Measurements from ENCODE around the gene IFI27.

The IFI27 gene

GRCh38 chr14:94102768-94103482 lies 7.6 kb upstream of the IFI27 start:
- no peak for DNase-seq (ENCODE audit: low read depth in 2 of 2)

DNA sequence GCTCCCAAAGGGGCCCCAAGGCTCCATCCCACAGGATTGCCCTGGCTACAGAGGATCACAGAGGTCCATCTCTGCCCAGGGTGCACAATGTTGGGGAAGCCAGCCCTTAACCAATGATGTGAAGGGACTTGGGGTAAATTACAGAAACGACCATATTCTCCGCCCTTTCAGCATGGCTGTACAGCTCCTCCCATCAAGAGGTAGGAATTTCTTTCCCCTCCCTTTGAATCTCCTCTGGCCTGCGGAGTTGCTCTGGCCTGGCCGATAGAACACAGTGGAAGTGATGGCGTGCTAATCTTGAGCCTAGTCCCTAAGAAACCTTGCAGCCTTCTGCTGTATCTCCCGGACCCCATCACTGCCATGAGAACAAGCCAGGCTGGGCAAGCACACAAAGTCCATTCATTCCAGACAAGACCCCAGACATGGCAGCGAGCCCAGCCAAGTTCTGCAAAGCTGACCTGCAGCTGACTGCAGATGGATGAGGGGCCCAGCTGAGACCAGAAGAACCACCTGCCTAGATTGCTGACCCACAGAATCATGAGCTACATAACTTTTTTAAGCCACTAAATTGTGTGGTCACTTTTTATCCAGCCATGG lies 6.9 kb upstream of the IFI27 start:
- no peak for DNase-seq (ENCODE audit: low read depth in 2 of 2)

DNA sequence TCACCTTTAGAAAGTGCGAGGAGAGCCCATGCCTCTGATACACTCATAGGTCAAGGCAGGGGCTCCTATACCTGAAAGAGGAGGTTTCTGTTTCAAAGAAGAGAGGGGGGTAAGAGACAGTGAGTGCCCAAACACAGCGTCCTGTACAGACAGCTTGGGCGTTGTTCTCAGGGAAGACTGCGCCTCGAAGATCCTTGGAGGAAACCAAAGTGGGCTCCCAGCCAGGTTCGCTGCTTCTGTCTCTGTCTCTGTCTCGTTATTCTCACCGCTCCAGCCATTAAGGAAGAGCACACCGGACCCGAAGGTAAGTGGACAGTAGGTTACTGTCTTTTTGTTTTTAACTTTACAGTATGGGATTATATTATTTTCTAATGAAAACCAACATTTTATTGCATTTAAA lies 5.8 kb upstream of the IFI27 start:
- DNase-seq (ENCODE audit: low read depth in 2 of 2), result no peak

DNA sequence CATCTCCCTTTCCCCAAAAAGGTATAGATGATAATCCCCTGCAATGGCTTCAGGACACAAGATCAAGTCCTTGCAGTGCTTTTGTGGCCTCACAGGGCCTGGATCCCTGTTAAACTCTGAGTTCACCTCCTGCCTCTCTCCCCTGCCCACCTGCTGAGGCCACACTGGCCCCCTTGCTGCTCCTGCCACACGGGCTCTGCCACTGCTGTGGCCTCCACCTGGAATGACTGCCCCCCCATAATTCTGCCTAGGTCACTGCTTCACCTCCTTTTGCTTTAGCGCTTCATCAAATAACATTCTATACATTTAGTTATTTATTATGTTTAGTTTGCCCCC lies 653 bp upstream of the IFI27 start:
- DNase-seq (ENCODE audit: low read depth in 2 of 2), result no peak

DNA sequence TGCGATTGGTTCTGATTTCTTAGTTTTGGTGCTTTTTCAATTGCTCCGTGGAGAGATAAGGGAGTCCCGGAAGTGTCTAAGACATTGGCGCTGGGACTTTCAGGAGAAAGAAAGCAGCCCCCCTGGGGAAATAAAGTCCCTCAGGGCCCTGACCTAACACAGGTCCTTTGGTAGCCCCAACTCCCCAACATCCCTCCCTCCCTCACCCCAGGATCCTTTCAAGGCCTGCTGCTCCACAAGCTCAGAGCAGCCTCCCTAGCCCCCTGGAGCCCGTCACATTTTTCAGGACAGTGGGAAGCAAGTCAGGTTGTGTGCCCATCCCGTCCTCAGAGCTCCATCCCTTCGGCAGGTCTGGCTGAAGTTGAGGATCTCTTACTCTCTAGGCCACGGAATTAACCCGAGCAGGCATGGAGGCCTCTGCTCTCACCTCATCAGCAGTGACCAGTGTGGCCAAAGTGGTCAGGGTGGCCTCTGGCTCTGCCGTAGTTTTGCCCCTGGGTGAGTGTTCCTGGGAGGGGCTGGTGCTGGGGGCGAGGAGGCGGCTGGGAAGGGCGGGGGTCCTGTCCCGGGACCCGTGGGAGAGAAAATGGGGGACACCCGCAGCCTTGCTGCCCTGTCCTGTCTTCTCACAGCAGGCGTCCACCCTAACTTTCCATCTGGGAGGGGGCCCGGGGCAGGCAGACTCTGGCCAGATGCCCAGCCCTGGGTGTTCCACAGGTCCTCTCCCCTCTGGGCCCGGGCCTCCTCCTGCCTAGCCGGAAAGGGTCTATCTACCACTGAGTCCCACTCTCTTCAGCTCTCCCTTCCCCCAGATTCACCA lies 950 bp downstream of the IFI27 start:
- no peak for DNase-seq (ENCODE audit: low read depth in 2 of 2)

DNA sequence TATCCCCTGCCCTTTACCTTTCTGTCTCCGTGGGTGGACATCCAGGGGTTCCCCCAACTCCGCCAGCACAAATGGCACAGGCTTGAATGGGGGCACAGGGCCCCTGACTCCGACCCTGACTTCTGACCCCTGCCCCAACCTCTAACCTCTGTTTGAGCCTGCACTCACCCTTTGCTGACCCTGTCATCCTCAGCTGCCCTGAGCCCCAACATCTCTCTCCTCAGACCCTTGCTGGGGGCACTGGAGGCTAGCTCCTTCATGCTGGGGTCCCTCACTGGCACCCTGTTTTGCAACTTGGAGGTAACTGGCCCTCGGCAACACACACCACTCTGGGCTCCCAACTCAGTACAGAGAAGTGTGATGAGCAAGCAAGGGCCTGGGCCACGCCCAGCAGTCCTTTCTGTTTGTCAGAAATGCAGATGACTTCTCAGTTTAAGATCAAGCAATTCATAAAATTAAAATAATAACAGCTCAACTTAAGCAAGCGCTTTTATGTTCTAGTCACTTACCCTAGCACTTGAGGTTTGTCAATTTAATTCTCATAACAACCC lies 2.1 kb downstream of the IFI27 start:
- DNase-seq (ENCODE audit: low read depth in 2 of 2), result no peak

- DNase-seq (ENCODE audit: low read depth in 2 of 2), result no peak
Observed at GRCh38 chr14:94113073-94113472, 2.5 kb downstream of the IFI27 start.

DNA sequence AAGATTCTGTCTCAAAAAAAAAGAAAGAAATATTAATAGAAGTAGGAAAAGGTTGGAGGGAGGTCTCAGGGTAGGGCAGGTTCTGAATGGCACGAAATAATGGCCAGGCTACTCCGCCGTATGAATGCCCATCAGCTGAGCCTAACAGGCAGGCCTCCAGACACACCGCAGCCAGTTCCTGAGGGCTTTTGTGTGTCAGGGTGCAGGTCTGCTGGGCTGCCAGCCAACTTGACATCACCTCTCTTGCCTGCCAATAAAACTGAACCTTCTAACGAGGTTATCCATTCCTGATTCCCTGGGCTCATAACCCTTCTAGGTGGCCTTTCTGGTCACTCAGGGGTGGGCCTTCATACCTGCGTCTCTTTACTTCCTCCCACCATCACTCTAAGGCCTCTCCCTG lies 3.0 kb downstream of the IFI27 start:
- no peak for DNase-seq (ENCODE audit: low read depth in 2 of 2)

DNA sequence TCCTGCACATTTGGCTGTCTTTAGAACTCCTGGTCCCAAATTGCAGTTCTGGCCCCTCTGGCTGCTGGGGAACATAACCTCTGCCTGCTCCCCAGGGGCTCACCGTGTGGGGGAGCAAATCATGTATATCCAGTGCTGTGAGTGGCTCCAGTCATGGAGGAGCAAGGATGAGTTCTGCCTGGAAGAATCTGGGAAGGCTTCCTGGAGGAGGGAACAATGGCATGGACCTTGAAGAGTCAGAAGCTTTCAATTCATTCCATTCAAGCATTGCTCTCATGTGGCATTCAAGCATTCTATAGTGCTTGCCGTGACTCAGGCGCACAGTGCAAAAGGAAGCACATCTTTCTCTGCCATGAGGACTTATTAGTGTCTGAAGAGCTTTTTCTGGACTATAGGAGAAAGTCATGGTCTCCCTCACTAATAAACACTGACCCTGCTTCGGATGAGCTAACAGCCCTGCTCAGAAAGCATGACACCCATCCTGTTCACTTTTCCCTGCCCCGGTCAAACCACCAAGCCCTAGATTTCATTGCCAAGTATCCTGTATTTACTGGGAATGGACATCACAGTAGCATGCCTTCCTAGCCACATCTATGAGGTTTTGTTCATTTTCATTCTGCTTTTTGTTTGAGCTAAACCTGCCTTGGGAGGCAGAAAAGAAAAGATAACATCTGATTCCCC lies 3.5 kb downstream of the IFI27 start:
- no peak for DNase-seq (ENCODE audit: low read depth in 2 of 2)

- DNase-seq (ENCODE audit: low read depth in 2 of 2), result no peak
Observed at GRCh38 chr14:94114589-94115057, 4.1 kb downstream of the IFI27 start.

DNA sequence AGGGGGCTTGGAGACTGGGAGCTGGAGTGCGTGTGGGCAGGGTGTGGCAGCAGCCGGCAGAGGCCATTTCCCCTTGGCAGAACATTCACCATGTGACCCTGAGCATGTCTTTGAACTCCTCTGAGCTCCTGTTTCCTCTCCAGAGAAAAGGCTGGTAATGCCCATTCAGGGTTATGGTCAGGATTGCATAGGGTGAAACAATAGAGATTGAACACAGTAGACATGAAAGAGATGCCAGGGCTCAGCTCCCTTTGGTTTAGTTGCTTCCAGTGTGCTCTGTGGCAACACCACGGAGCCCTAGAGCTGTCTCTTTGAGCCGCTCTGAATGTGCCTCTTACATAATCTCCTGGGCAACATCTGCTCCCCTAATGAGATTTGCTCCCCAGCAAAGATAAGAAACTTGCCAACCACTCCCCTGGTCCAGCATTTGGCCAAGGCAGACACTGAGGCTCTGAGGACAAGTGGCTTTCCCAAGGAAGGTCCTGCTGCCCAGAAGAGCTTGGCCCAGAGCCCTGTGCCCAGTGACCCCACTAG lies 4.6 kb downstream of the IFI27 start:
- no peak for DNase-seq (ENCODE audit: low read depth in 2 of 2)

GRCh38 chr14:94115631-94116030 lies 5.1 kb downstream of the IFI27 start:
- no peak for DNase-seq (ENCODE audit: low read depth in 2 of 2)

GRCh38 chr14:94116701-94117100 lies 6.2 kb downstream of the IFI27 start:
- no peak for DNase-seq (ENCODE audit: low read depth in 2 of 2)

- no peak for DNase-seq (ENCODE audit: low read depth in 2 of 2)
Observed at GRCh38 chr14:94117856-94118255, 7.3 kb downstream of the IFI27 start.

- DNase-seq (ENCODE audit: low read depth in 2 of 2), result no peak
Observed at GRCh38 chr14:94119071-94119470, 8.5 kb downstream of the IFI27 start.

DNA sequence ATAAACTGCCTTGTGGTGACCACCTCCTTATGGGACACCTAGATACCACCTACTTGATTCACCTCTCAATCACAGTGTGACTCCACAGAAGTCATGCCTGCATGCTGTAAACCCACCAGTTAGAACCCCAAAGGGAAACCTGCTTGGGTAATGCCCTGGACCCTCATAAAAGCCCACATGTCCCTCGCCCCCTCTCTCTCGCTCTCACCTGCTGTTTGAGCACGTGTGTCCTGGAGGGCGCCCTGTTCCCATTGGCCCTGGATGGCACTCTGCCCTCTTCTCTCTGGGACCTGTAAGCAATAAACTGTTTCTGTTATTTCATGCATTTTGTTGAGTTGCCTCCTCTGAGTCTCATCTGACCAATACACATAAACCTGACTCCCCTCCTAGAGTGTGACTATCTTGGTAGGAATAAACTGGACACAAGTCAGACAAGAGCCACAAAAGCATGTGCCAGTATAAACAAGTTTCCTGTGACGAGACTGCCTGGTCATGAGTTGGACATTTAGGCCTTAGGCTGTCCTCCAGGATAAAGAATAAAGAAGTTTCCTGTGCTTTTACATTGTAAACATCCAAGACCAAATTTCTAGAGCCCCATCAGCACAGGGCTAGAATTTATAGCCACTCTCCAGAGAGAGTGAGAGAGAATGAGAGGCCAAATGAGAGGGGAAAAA lies 10.3 kb downstream of the IFI27 start:
- no peak for DNase-seq (ENCODE audit: low read depth in 2 of 2)

GRCh38 chr14:94121485-94121884 lies 10.9 kb downstream of the IFI27 start:
- DNase-seq (ENCODE audit: low read depth in 2 of 2), result no peak

GRCh38 chr14:94122438-94122837 lies 11.9 kb downstream of the IFI27 start:
- DNase-seq (ENCODE audit: low read depth in 2 of 2), result no peak

DNA sequence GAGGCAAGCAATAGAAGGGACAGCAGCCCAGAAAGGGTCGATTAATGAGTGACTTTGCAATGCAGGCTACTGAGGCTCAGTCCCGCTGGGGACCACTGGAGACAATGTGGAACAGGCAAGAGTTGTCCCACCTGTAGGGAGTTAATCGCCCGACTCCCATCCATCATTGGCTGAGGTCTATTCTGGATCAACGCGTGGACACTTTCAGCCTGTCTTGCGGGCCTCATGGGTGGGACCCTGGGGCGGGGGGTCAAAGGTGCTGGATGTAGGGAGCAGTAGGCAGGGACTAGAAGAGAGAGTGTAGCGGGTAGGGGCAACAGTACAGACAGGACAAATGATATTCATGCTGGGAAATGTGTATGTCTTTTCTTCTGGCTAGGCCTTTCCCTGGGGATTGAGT lies 12.8 kb downstream of the IFI27 start:
- no peak for DNase-seq (ENCODE audit: low read depth in 2 of 2)

DNA sequence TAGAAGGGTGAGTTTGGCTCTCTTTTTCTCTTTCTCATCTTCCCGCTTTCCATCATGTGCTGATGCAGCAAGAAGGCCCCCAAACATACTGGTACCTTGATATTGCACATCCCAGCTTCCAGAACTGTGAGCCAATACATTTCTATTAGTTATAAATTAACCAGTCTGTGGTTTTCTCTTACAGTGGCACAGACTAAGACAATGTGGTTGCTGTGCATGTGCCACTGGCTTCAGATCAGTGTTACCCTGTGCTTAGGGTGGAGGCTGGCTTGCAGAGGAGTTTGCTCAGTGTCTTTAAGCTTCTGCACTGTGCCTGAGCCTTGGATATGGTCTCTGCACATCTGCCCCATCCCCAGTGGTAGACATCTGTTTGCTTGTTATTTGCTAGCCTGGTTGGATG lies 13.3 kb downstream of the IFI27 start:
- DNase-seq (ENCODE audit: low read depth in 2 of 2), result no peak
